Measurements from ENCODE around the gene RBBP8NL. TPM values are rescaled to one million over a fixed set of nuclear protein-coding genes. Genes with fewer than 3 reads are reported as not detected.

RBBP8NL gene
- total and polyA plus RNA-seq, 2 experiments from 2014 or later: 0.10 to 1.1 TPM

DNA sequence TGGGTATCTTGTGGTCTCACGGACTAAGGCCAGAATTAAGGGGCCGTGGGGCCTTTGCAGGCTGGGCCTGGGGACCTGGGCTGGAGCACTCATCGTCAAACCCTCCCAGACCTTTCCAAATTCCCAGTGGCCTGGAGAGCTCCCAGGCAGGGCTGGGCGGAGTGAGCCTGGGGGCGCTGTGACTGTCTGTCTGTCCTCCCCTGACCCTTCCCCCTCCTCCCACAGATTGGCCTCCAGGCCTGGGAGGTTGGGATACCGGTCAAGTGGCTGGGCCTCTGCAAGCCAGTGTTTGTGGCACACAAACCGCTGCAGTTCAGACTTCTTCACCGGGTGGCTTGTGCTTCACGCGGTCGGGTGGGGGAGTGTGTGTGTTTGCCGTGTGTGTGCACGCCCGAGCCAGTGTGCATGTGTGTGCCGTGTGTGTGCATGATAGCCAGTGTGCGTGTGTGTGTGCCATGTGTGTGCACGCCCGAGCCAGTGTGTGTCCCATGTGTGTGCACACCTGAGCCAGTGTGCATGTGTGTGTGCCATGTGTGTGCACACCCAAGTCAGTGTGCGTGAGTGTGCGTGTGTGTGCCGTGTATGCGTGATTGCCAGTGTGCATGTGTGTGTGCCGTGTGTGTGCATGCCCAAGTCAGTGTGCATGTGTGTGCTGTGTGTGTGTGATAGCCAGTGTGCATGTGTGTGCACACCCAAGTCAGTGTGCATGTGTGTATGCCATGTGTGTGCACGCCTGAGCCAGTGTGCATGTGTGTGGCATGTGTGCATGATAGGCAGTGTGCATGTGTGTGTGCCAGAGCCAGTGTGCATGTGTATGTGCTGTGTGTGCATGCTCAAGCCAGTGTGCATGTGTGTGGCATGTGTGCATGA lies 6.3 kb downstream of the RBBP8NL start:
- no peaks in the 10 kb centered on the region for H3K36me3 Mint-ChIP-seq (ENCODE audit: low read depth)
- TF ChIP-seq, protein P1, sequence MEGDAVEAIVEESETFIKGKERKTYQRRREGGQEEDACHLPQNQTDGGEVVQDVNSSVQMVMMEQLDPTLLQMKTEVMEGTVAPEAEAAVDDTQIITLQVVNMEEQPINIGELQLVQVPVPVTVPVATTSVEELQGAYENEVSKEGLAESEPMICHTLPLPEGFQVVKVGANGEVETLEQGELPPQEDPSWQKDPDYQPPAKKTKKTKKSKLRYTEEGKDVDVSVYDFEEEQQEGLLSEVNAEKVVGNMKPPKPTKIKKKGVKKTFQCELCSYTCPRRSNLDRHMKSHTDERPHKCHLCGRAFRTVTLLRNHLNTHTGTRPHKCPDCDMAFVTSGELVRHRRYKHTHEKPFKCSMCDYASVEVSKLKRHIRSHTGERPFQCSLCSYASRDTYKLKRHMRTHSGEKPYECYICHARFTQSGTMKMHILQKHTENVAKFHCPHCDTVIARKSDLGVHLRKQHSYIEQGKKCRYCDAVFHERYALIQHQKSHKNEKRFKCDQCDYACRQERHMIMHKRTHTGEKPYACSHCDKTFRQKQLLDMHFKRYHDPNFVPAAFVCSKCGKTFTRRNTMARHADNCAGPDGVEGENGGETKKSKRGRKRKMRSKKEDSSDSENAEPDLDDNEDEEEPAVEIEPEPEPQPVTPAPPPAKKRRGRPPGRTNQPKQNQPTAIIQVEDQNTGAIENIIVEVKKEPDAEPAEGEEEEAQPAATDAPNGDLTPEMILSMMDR (conservative IDR thresholded peaks at IDR 0.05; ENCODE audit: low read depth in 2 of 2): 0 out of 4 replicates have a peak, but pooled peaks of 1 of the 2 experiments have one; percentile 4
- no peak for TF ChIP-seq REST (IDR thresholded peaks at IDR 0.05; ENCODE audit: unreplicated experiment)
- Histone ChIP-seq H3K27me3 (ENCODE audit: insufficient read depth) (no peaks in the 10 kb centered on the region), H3K79me2 (replicated peaks; ENCODE audit: insufficient read depth) (no peaks in the 10 kb centered on the region), H3K36me3 (ENCODE audit: insufficient read depth) (no peaks in the 10 kb centered on the region), H3F3A (replicated peaks; ENCODE audit: low read depth) (peaks cover 8% of the 10 kb centered on the region; the same call in 1 of the 2 replicates), H3K27ac (ENCODE audit: low read depth) (no peak overlapping the region), H3K4me1 (ENCODE audit: insufficient read depth) (no peaks in the 10 kb centered on the region), H3K9me2 (ENCODE audit: insufficient read depth) (no peaks in the 10 kb centered on the region), H4K20me1 (replicated peaks; ENCODE audit: insufficient read depth) (no peaks in the 10 kb centered on the region), H2AFZ (no peak overlapping the region), H3K4me2 (no peak overlapping the region), H3K4me3 (no peak overlapping the region)
- H3K4me3 Mint-ChIP-seq: no peak overlapping the region
- H3K27ac Mint-ChIP-seq: no peak overlapping the region
- H3K9me3 Mint-ChIP-seq: no peaks in the 10 kb centered on the region
- peaks cover 2% of the 10 kb centered on the region for H3K27me3 Mint-ChIP-seq (ENCODE audit: insufficient read depth, low read depth, poor library complexity)
- peaks cover 9% of the 10 kb centered on the region for H3K4me1 Mint-ChIP-seq
- DNase-seq (ENCODE audit: low spot score) (no peak), ATAC-seq (peak; percentile 11; the same call in 2 of the 3 replicates)

- no peak overlapping the region for H3K27ac Mint-ChIP-seq
- H3K27me3 Mint-ChIP-seq (ENCODE audit: insufficient read depth, low read depth, poor library complexity): peaks cover 2% of the 10 kb centered on the region
- TF ChIP-seq EZH2phosphoT487 (IDR thresholded peaks at IDR 0.05; ENCODE audit: unreplicated experiment) (no peak), ZNF114 (CRISPR knock-in tag; IDR thresholded peaks at IDR 0.05) (no peak), JUNB (IDR thresholded peaks at IDR 0.05; ENCODE audit: unreplicated experiment) (no peak)
- TF ChIP-seq, protein P1 (conservative IDR thresholded peaks at IDR 0.05; ENCODE audit: low read depth in 2 of 2): no peak
- H3K4me3 ChIP-seq: no peak overlapping the region
- peaks cover 6% of the 10 kb centered on the region; the same call in 2 of the 3 replicates for H3K4me1 Mint-ChIP-seq
- H3K9me2 ChIP-seq (ENCODE audit: insufficient read depth): no peaks in the 10 kb centered on the region
- H3F3A ChIP-seq (replicated peaks; ENCODE audit: low read depth): peaks cover 8% of the 10 kb centered on the region; the same call in 1 of the 2 replicates
- no peak for ATAC-seq
- H3K4me1 ChIP-seq (ENCODE audit: insufficient read depth): no peaks in the 10 kb centered on the region
- H3K4me3 Mint-ChIP-seq: no peak overlapping the region
- H3K9me3 Mint-ChIP-seq: no peaks in the 10 kb centered on the region
- H3K36me3 ChIP-seq (ENCODE audit: insufficient read depth): no peaks in the 10 kb centered on the region
- no peak overlapping the region for H3K27ac ChIP-seq (ENCODE audit: low read depth)
- H2AFZ ChIP-seq: no peak overlapping the region
- DNase-seq (ENCODE audit: low spot score): no peak
- no peaks in the 10 kb centered on the region for H4K20me1 ChIP-seq (replicated peaks; ENCODE audit: insufficient read depth)
- H3K27me3 ChIP-seq (ENCODE audit: insufficient read depth): no peaks in the 10 kb centered on the region
- no peaks in the 10 kb centered on the region for H3K36me3 Mint-ChIP-seq (ENCODE audit: low read depth)
- no peaks in the 10 kb centered on the region for H3K79me2 ChIP-seq (replicated peaks; ENCODE audit: insufficient read depth)
- no peak overlapping the region for H3K4me2 ChIP-seq
Measured at GRCh38 chr20:62419759-62420158, 7.6 kb downstream of the RBBP8NL start.

Measured in GM23338 (cell line).